Thyroid gland (tissue), 4 donors: ENCODE results near the gene MEF2B.

Experiments
- POLR2A ChIP-seq, 2 donors: fragments of 450-650 bp; IDR thresholded peaks; one replicate each; pipeline ENCODE4 v1.6.1; 2017; ENCODE audit warnings: antibody characterized with exemption in 2 of 2, mild to moderate bottlenecking in 2 of 2, moderate library complexity in 1 of 2
- TF ChIP-seq, protein P1 (sequence below), 6 experiments: fragments of 200-600 bp in 3 of 6; fragments of 450-650 bp in 3 of 6; sonication (generic) in 3 of 6; IDR thresholded peaks; one replicate each; pipeline ENCODE4 v1.5.1; 2016 to 2019; ENCODE audit warnings: antibody characterized with exemption in 6 of 6, mild to moderate bottlenecking in 2 of 6, inconsistent platforms in 1 of 6, moderate library complexity in 1 of 6

DNA sequence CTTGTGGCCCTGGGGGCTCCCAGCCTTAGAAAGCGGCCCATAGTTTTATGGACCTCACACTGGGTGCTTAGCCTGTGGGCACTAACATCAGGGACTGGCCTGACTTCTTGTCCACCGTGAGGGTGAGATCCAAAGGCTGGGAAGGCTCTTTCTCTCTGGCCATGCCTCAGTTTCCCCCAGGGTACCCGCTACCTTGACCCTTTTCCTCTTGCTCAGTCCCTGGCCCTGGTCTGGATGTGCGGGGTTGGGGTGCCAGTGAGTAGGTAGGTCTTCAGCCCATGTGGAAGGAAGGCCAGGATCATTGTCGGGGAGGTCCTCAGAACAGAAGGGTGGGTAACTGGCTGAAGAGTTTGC lies 30.2 kb downstream of the MEF2B start:
- TF ChIP-seq, protein P1, sequence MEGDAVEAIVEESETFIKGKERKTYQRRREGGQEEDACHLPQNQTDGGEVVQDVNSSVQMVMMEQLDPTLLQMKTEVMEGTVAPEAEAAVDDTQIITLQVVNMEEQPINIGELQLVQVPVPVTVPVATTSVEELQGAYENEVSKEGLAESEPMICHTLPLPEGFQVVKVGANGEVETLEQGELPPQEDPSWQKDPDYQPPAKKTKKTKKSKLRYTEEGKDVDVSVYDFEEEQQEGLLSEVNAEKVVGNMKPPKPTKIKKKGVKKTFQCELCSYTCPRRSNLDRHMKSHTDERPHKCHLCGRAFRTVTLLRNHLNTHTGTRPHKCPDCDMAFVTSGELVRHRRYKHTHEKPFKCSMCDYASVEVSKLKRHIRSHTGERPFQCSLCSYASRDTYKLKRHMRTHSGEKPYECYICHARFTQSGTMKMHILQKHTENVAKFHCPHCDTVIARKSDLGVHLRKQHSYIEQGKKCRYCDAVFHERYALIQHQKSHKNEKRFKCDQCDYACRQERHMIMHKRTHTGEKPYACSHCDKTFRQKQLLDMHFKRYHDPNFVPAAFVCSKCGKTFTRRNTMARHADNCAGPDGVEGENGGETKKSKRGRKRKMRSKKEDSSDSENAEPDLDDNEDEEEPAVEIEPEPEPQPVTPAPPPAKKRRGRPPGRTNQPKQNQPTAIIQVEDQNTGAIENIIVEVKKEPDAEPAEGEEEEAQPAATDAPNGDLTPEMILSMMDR (IDR thresholded peaks at IDR 0.05): peak in 1 of 6 experiments; percentile 4
- TF ChIP-seq POLR2A (IDR thresholded peaks at IDR 0.05): no peak
